ENCODE measurements around the gene CSF2RB.

CSF2RB gene

GRCh38 chr22:36921309-36922104 is 8.1 kb downstream of the CSF2RB start:
- DNase-seq (ENCODE audit: low read depth) = no peak

GRCh38 chr22:36922105-36922608 is 8.7 kb downstream of the CSF2RB start:
- DNase-seq (ENCODE audit: low read depth) = no peak

GRCh38 chr22:36922711-36923110 is 9.3 kb downstream of the CSF2RB start:
- no peak for DNase-seq (ENCODE audit: low read depth)

GRCh38 chr22:36923131-36923788 is 9.8 kb downstream of the CSF2RB start:
- no peak for DNase-seq (ENCODE audit: low read depth)

GRCh38 chr22:36924151-36924698 is 10.8 kb downstream of the CSF2RB start:
- DNase-seq (ENCODE audit: low read depth) = no peak

- no peak for DNase-seq (ENCODE audit: low read depth)
These were observed 12.2 kb downstream of the CSF2RB start for GRCh38 chr22:36925388-36926290.

- no peak for DNase-seq (ENCODE audit: low read depth)
These were observed 12.9 kb downstream of the CSF2RB start for GRCh38 chr22:36926309-36926708.

GRCh38 chr22:36926721-36927435 is 13.4 kb downstream of the CSF2RB start:
- DNase-seq (ENCODE audit: low read depth) = no peak

GRCh38 chr22:36927671-36928070 is 14.2 kb downstream of the CSF2RB start:
- no peak for DNase-seq (ENCODE audit: low read depth)

- DNase-seq (ENCODE audit: low read depth) = no peak
These were observed 14.8 kb downstream of the CSF2RB start for GRCh38 chr22:36928196-36928595.

- no peak for DNase-seq (ENCODE audit: low read depth)
These were observed 15.5 kb downstream of the CSF2RB start for GRCh38 chr22:36928786-36929535.

GRCh38 chr22:36929621-36930020 is 16.2 kb downstream of the CSF2RB start:
- no peak for DNase-seq (ENCODE audit: low read depth)

- DNase-seq (ENCODE audit: low read depth) = no peak
These were observed 16.9 kb downstream of the CSF2RB start for GRCh38 chr22:36930041-36930935.

GRCh38 chr22:36931446-36931845 is 18.0 kb downstream of the CSF2RB start:
- no peak for DNase-seq (ENCODE audit: low read depth)

GRCh38 chr22:36933629-36934417 is 20.4 kb downstream of the CSF2RB start:
- no peak for DNase-seq (ENCODE audit: low read depth)

GRCh38 chr22:36934418-36935312 is 21.2 kb downstream of the CSF2RB start:
- no peak for DNase-seq (ENCODE audit: low read depth)

GRCh38 chr22:36935313-36935610 is 21.8 kb downstream of the CSF2RB start:
- no peak for DNase-seq (ENCODE audit: low read depth)

- DNase-seq (ENCODE audit: low read depth) = no peak
These were observed 22.3 kb downstream of the CSF2RB start for GRCh38 chr22:36935694-36936093.

All from activated gamma-delta T cell treated with anti-CD3 and anti-CD28 coated beads, Interleukin-2, amount 50 U/mL, for 16 hours (primary cell).